K562 (cell line): Measurements from ENCODE around the gene ZNF451. TPM values are rescaled to one million over a fixed set of nuclear protein-coding genes. Genes with fewer than 3 reads are reported as not detected.

Experiments used
- CHCHD3 ChIP-seq: fragments of 250-450 bp; sonication (Bioruptor Pico); IDR thresholded peaks from 2 replicates; pipeline ENCODE4 v2.1.2; 2022; ENCODE audit warnings: mild to moderate bottlenecking
- EHMT2 ChIP-seq: fragments of 450-650 bp; IDR thresholded peaks from 2 replicates; pipeline ENCODE4 v1.6.1; 2018; ENCODE audit warnings: antibody characterized with exemption
- ESRRB ChIP-seq: fragments of 250-450 bp; sonication (Bioruptor Pico); IDR thresholded peaks from 2 replicates; pipeline ENCODE4 v1.5.0; 2020; ENCODE audit warnings: mild to moderate bottlenecking, moderate library complexity, borderline replicate concordance
- LEF1 ChIP-seq: fragments of 450-650 bp; IDR thresholded peaks from 2 replicates; pipeline ENCODE4 v1.6.1; 2016; ENCODE audit warnings: mild to moderate bottlenecking
- MEF2D ChIP-seq: conservative IDR thresholded peaks from 2 replicates; pipeline ENCODE4 v1.6.1; 2016; ENCODE audit warnings: low read depth, missing genetic modification characterization, missing compliant biosample characterization
- PBX2 ChIP-seq, 2 experiments: IDR thresholded peaks in 1 of 2; conservative IDR thresholded peaks in 1 of 2; 2 replicates each; pipeline ENCODE4 v1.6.1; 2016; ENCODE audit warnings: low read depth in 2 of 2, mild to moderate bottlenecking in 1 of 2, missing compliant biosample characterization in 1 of 2, missing genetic modification characterization in 1 of 2, moderate library complexity in 1 of 2
- POLR2H ChIP-seq: IDR thresholded peaks from 2 replicates; pipeline ENCODE4 v1.6.1; 2016; ENCODE audit warnings: missing genetic modification characterization, low read depth, mild to moderate bottlenecking, control low read depth, missing compliant biosample characterization, moderate library complexity
- POU5F1 ChIP-seq: fragments of 150-350 bp; IDR thresholded peaks from 2 replicates; pipeline ENCODE4 v1.6.1; 2014; ENCODE audit warnings: borderline replicate concordance, low read length, low read depth, mild to moderate bottlenecking; ENCODE audit not compliant: partially characterized antibody
- SMARCC2 ChIP-seq: fragments of 450-650 bp; IDR thresholded peaks from 2 replicates; pipeline ENCODE4 v1.6.1; 2017; ENCODE audit warnings: antibody characterized with exemption, moderate library complexity, mild to moderate bottlenecking, low read depth
- SREBF1 ChIP-seq: fragments of 150-350 bp; IDR thresholded peaks from 2 replicates; pipeline ENCODE4 v1.6.1; 2014; ENCODE audit warnings: antibody characterized with exemption, low read depth, low read length, borderline replicate concordance
- STAT5B ChIP-seq: fragments of 250-450 bp; sonication (Bioruptor Pico); IDR thresholded peaks from 2 replicates; pipeline ENCODE4 v1.8.0; 2021; ENCODE audit warnings: mild to moderate bottlenecking, inconsistent platforms
- ZBTB1 ChIP-seq: sonication (generic); formaldehyde crosslinking; IDR thresholded peaks from 2 replicates; pipeline ENCODE4 v1.8.1; 2023; ENCODE audit warnings: missing genetic modification reagents, low read depth, mild to moderate bottlenecking, borderline replicate concordance
- ZBTB43 ChIP-seq: sonication (generic); formaldehyde crosslinking; IDR thresholded peaks from 2 replicates; pipeline ENCODE4 v1.8.0; 2023; ENCODE audit warnings: mild to moderate bottlenecking, missing genetic modification reagents
- ZFP1 ChIP-seq: fragments of 450-650 bp; formaldehyde crosslinking; IDR thresholded peaks from 2 replicates; pipeline ENCODE4 v1.4.0; 2020; ENCODE audit warnings: mild to moderate bottlenecking, mixed read lengths
- ZNF23 ChIP-seq: fragments of 250-450 bp; sonication (Bioruptor Pico); IDR thresholded peaks from 2 replicates; pipeline ENCODE4 v1.4.0; 2020; ENCODE audit warnings: mild to moderate bottlenecking
- ZNF232 ChIP-seq: sonication (generic); formaldehyde crosslinking; IDR thresholded peaks from 2 replicates; pipeline ENCODE4 v1.8.0; 2022; ENCODE audit warnings: mild to moderate bottlenecking, missing genetic modification reagents
- ZNF41 ChIP-seq: fragments of 250-450 bp; sonication (Bioruptor Pico); conservative IDR thresholded peaks from 2 replicates; pipeline ENCODE4 v1.4.0; 2020; ENCODE audit warnings: mild to moderate bottlenecking
- ZNF589 ChIP-seq: fragments of 200-800 bp; sonication (Bioruptor generic); IDR thresholded peaks from 2 replicates; pipeline ENCODE4 v1.6.1; 2016; ENCODE audit warnings: low read depth, missing genetic modification characterization, missing compliant biosample characterization
- polyA plus RNA-seq, 8 experiments: library from polyadenylated mRNA; depleted of rRNA in 4 of 8; stranded (reverse) in 5 of 8; unstranded in 3 of 8; fragments of >200 nt; fragmentation: Nextera tagmentation in 2 of 8; fragmentation: Illumina TruSeq in 1 of 8; extraction: Ambion mirVana in 2 of 8; extraction: Trizol in 1 of 8; gene quantifications; 2 replicates each; pipeline versions ENCODE4 v1.2.1 to v1.2.3, GENCODE V29; 2011 to 2014; ENCODE audit warnings: inconsistent platforms in 1 of 8, missing spikeins in 1 of 8
- total RNA-seq, 7 experiments: library from RNA; depleted of rRNA in 6 of 7; stranded (reverse); fragments of >200 nt in 6 of 7; fragmentation: Illumina TruSeq in 2 of 7; extraction: Trizol in 2 of 7; gene quantifications; 2 replicates each; pipeline versions ENCODE4 v1.2.1 to v1.2.3, GENCODE V29; 2011 to 2021; ENCODE audit warnings: low replicate concordance in 1 of 7
- TF ChIP-seq, protein P1 (sequence below): IDR thresholded peaks from 2 replicates; pipeline ENCODE4 v1.6.1; 2011; ENCODE audit warnings: borderline replicate concordance, low read depth, mild to moderate bottlenecking, moderate library complexity, low read length; ENCODE audit not compliant: insufficient read depth, poor library complexity, severe bottlenecking

ZNF451 gene
- total and polyA plus RNA-seq, 9 of the 15 experiments (the other 6 are each of a cell fraction or from before 2014, with no cell fraction given), result 16.1 to 74.3 (median 38.3) TPM

- TF ChIP-seq ZBTB43 (no peak), POU5F1 (no peak), POLR2H (tag) (no peak; the same call in 1 of the 2 replicates), ZFP1 (no peak), SMARCC2 (peak; percentile 56; the same call in 1 of the 2 replicates), ZBTB1 (no peak), ESRRB (no peak), ZNF23 (no peak), ZNF589 (CRISPR knock-in tag) (no peak), LEF1 (no peak), ZNF41 (CRISPR knock-in tag) (no peak), STAT5B (CRISPR knock-in tag) (no peak), CHCHD3 (CRISPR knock-in tag) (no peak), ZNF232 (CRISPR knock-in tag) (no peak), EHMT2 (no peak), MEF2D (tag) (no peak), PBX2 (CRISPR knock-in tag; IDR thresholded peaks at IDR 0.05; ENCODE audit: low read depth) (no peak), PBX2 (tag; conservative IDR thresholded peaks at IDR 0.05; ENCODE audit: low read depth) (no peak), SREBF1 (no peak)
- TF ChIP-seq, protein P1, sequence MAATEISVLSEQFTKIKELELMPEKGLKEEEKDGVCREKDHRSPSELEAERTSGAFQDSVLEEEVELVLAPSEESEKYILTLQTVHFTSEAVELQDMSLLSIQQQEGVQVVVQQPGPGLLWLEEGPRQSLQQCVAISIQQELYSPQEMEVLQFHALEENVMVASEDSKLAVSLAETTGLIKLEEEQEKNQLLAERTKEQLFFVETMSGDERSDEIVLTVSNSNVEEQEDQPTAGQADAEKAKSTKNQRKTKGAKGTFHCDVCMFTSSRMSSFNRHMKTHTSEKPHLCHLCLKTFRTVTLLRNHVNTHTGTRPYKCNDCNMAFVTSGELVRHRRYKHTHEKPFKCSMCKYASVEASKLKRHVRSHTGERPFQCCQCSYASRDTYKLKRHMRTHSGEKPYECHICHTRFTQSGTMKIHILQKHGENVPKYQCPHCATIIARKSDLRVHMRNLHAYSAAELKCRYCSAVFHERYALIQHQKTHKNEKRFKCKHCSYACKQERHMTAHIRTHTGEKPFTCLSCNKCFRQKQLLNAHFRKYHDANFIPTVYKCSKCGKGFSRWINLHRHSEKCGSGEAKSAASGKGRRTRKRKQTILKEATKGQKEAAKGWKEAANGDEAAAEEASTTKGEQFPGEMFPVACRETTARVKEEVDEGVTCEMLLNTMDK, result no peak
These were observed 84.0 kb downstream of the ZNF451 start (continued) for GRCh38 chr6:57173886-57174510.
